GM12878 (cell line): Measurements from ENCODE around the gene NPHP3. TPM values are rescaled to one million over a fixed set of nuclear protein-coding genes. Genes with fewer than 3 reads are reported as not detected.
A peak's percentile ranks its signal among the peaks of the same experiment; 100 is the strongest.

Experiments
- CBFB ChIP-seq: IDR thresholded peaks from 2 replicates; pipeline ENCODE4 v1.6.1; 2016; ENCODE audit warnings: antibody characterized with exemption, low read depth
- CBX5 ChIP-seq: sonication (generic); IDR thresholded peaks from 2 replicates; pipeline ENCODE4 v1.6.1; 2016; ENCODE audit warnings: low read depth, moderate library complexity, mild to moderate bottlenecking, inconsistent platforms
- EED ChIP-seq: sonication (generic); IDR thresholded peaks from 2 replicates; pipeline ENCODE4 v1.6.1; 2016; ENCODE audit warnings: antibody characterized with exemption, low read depth
- EP300 ChIP-seq, 2 experiments: fragments of 150-350 bp in 1 of 2; IDR thresholded peaks; 2 replicates each; pipeline ENCODE4 v1.6.1; 2011 to 2012; ENCODE audit warnings: low read depth in 2 of 2, low read length in 2 of 2, borderline replicate concordance in 1 of 2, improper control_type of control experiment in 1 of 2, inconsistent platforms in 1 of 2; ENCODE audit not compliant: control insufficient read depth in 1 of 2
- ESRRA ChIP-seq: IDR thresholded peaks from 2 replicates; pipeline ENCODE4 v1.6.1; 2012; ENCODE audit warnings: mild to moderate bottlenecking, low read length, improper control_type of control experiment
- FOS ChIP-seq: IDR thresholded peaks from 3 replicates; pipeline ENCODE4 v1.6.1; 2011; ENCODE audit warnings: borderline replicate concordance; ENCODE audit not compliant: insufficient read length; ENCODE audit errors: extremely low read depth
- HCFC1 ChIP-seq: fragments of 150-350 bp; IDR thresholded peaks from 2 replicates; pipeline ENCODE4 v1.6.1; 2014; ENCODE audit warnings: low read length
- JUND ChIP-seq: IDR thresholded peaks from 2 replicates; pipeline ENCODE4 v1.6.1; 2012; ENCODE audit warnings: low read depth, mild to moderate bottlenecking, low read length, improper control_type of control experiment, moderate library complexity
- KDM1A ChIP-seq: fragments of 200-600 bp; sonication (generic); IDR thresholded peaks from 2 replicates; pipeline ENCODE4 v1.6.1; 2016; ENCODE audit warnings: borderline replicate concordance
- MEF2B ChIP-seq: fragments of 450-650 bp; IDR thresholded peaks from 2 replicates; pipeline ENCODE4 v1.6.1; 2018; ENCODE audit warnings: mild to moderate bottlenecking, moderate library complexity; ENCODE audit not compliant: partially characterized antibody, poor library complexity, severe bottlenecking
- MXI1 ChIP-seq: fragments of 150-350 bp; IDR thresholded peaks from 2 replicates; pipeline ENCODE4 v1.6.1; 2011; ENCODE audit warnings: low read depth, mild to moderate bottlenecking, inconsistent platforms, low read length, improper control_type of control experiment
- NFIC ChIP-seq: IDR thresholded peaks from 2 replicates; pipeline ENCODE4 v1.6.1; 2012; ENCODE audit warnings: low read depth, mild to moderate bottlenecking, inconsistent platforms, low read length, moderate library complexity
- NFYB ChIP-seq: IDR thresholded peaks from 2 replicates; pipeline ENCODE4 v1.6.1; 2011; ENCODE audit warnings: low read depth, mild to moderate bottlenecking, low read length, improper control_type of control experiment, moderate library complexity; ENCODE audit not compliant: insufficient read depth
- PKNOX1 ChIP-seq: fragments of 450-650 bp; IDR thresholded peaks from 2 replicates; pipeline ENCODE4 v1.6.1; 2016; ENCODE audit warnings: mild to moderate bottlenecking
- TBL1XR1 ChIP-seq: IDR thresholded peaks from 2 replicates; pipeline ENCODE4 v1.6.1; 2012; ENCODE audit warnings: low read depth, low read length, improper control_type of control experiment
- ZBED1 ChIP-seq: IDR thresholded peaks from 2 replicates; pipeline ENCODE4 v1.6.1; 2016; ENCODE audit warnings: borderline replicate concordance
- ZBTB40 ChIP-seq: fragments of 450-650 bp; IDR thresholded peaks from 2 replicates; pipeline ENCODE4 v1.6.1; 2016; ENCODE audit warnings: mild to moderate bottlenecking, moderate library complexity, borderline replicate concordance
- ZNF217 ChIP-seq: fragments of 450-650 bp; IDR thresholded peaks from 2 replicates; pipeline ENCODE4 v1.6.1; 2017; ENCODE audit warnings: antibody characterized with exemption, mild to moderate bottlenecking
- ZNF274 ChIP-seq: IDR thresholded peaks from one replicate; pipeline ENCODE4 v1.8.0; 2011; ENCODE audit not compliant: insufficient read length, insufficient read depth
- ZSCAN29 ChIP-seq: fragments of 450-650 bp; IDR thresholded peaks from 2 replicates; pipeline ENCODE4 v1.6.1; 2017; ENCODE audit warnings: mild to moderate bottlenecking, moderate library complexity
- polyA plus RNA-seq, 11 experiments: library from polyadenylated mRNA; depleted of rRNA in 4 of 11; unstranded in 6 of 11; stranded (reverse) in 5 of 11; fragments of >200 nt; fragmentation: Nextera tagmentation in 4 of 11; fragmentation: Illumina TruSeq in 1 of 11; extraction: Ambion mirVana in 4 of 11; extraction: Trizol in 1 of 11; gene quantifications; 1 replicate in 1 of 11; 2 replicates in 10 of 11; pipeline versions ENCODE4 v1.2.1 to v1.2.3, GENCODE V29; 2011 to 2016; ENCODE audit warnings: inconsistent platforms in 2 of 11, missing spikeins in 2 of 11, low read depth in 1 of 11
- total RNA-seq, 4 experiments: library from RNA; depleted of rRNA in 3 of 4; stranded (reverse); fragments of >200 nt in 3 of 4; fragmentation: Illumina TruSeq in 1 of 4; extraction: Trizol in 1 of 4; gene quantifications; 2 replicates each; pipeline versions ENCODE4 v1.2.1 to v1.2.3, GENCODE V29; 2013 to 2021
- TF ChIP-seq, protein P1 (sequence below): IDR thresholded peaks from 2 replicates; pipeline ENCODE4 v1.6.1; 2012; ENCODE audit warnings: low read depth, low read length, improper control_type of control experiment
- TF ChIP-seq, protein P2 (sequence below): fragments of 450-650 bp; IDR thresholded peaks from 2 replicates; pipeline ENCODE4 v1.6.1; 2017; ENCODE audit warnings: low read depth, mild to moderate bottlenecking, moderate library complexity
- TF ChIP-seq, protein P3 (sequence below): IDR thresholded peaks from 2 replicates; pipeline ENCODE4 v1.6.1; 2011; ENCODE audit warnings: low read depth, mild to moderate bottlenecking, low read length, moderate library complexity, borderline replicate concordance; ENCODE audit errors: extremely low read depth

The NPHP3 gene
- total and polyA plus RNA-seq, 10 of the 15 experiments (the other 5 are each of a cell fraction or from before 2014, with no cell fraction given) = 0.84 to 11.7 (median 2.9) TPM

DNA sequence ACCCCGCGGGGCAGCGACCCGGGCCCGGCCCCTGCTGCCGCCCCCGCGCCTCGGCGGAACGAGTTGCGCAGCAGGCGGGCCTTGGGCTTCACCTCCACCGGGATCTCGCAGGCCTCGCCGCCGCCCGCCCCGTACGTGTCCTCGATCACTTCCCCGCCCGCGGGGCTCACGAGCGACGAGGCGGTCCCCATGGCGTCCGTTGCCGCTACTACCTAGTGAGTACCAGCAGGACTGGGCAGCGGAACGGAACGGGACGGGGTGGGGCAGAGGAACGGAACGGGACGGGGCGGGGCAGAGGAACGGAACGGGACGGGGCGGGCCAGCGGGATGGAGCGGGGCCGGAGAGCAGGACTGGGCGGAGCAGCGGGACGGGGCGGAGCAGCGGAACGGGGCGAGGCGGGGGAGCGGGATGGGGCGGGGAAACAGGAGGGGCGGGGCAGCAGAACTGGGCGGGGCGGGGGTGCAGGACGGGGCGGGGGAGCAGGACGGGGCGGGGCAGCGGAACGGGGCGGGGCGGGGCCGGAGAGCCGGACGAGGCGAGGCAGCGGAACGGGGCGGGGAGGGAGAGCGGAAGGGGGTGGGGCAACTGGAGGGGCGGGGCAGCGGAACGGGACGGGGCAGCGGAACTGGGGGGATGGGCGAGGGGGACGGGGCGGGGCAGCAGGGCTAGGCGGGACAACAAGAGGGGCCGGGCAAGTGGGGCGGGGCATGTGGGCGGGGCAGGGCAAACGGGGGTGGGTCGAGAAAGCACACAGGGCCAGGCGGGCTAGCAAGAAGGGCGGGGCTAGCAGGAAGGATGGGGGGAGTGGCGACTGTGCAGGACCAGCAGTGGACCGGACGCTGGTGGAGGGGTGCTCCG, at the start of gene NPHP3 (continued):
- TF ChIP-seq EED (no peak), ZNF274 (no peak), HCFC1 (no peak), NFIC (no peak), MXI1 (peak; percentile 50; the same call in 1 of the 2 replicates), CBX5 (no peak), JUND (no peak), MEF2B (no peak), ZBTB40 (no peak), EP300 (IDR thresholded peaks at IDR 0.05; ENCODE audit: borderline replicate concordance in 1 of 2, control insufficient read depth in 1 of 2, low read depth in 2 of 2, low read length in 2 of 2) (no peak), CBFB (no peak), TBL1XR1 (no peak), ESRRA (no peak), ZBED1 (no peak), FOS (no peak), KDM1A (no peak), PKNOX1 (no peak), NFYB (no peak), ZNF217 (peak; percentile 25; the same call in 1 of the 2 replicates), ZSCAN29 (no peak)
- TF ChIP-seq, protein P1, sequence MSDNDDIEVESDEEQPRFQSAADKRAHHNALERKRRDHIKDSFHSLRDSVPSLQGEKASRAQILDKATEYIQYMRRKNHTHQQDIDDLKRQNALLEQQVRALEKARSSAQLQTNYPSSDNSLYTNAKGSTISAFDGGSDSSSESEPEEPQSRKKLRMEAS = 0 out of 2 replicates have a peak, but pooled peaks have one; percentile 24
- TF ChIP-seq, protein P2, sequence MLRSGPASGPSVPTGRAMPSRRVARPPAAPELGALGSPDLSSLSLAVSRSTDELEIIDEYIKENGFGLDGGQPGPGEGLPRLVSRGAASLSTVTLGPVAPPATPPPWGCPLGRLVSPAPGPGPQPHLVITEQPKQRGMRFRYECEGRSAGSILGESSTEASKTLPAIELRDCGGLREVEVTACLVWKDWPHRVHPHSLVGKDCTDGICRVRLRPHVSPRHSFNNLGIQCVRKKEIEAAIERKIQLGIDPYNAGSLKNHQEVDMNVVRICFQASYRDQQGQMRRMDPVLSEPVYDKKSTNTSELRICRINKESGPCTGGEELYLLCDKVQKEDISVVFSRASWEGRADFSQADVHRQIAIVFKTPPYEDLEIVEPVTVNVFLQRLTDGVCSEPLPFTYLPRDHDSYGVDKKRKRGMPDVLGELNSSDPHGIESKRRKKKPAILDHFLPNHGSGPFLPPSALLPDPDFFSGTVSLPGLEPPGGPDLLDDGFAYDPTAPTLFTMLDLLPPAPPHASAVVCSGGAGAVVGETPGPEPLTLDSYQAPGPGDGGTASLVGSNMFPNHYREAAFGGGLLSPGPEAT = no peak
- TF ChIP-seq, protein P3, sequence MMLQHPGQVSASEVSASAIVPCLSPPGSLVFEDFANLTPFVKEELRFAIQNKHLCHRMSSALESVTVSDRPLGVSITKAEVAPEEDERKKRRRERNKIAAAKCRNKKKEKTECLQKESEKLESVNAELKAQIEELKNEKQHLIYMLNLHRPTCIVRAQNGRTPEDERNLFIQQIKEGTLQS = no peak
